Sigmoid colon (tissue), 4 donors: ENCODE data around the gene PEAK1.

ENCODE experiments used
- CTCF ChIP-seq, 4 experiments: fragments of 450-650 bp in 3 of 4; fragments of 200-600 bp in 1 of 4; IDR thresholded peaks; one replicate each; pipeline ENCODE4 v1.5.1; 2016 to 2019; ENCODE audit warnings: antibody characterized with exemption in 4 of 4, mild to moderate bottlenecking in 3 of 4, moderate library complexity in 2 of 4
- EP300 ChIP-seq, 4 donors: sonication (generic); formaldehyde crosslinking; IDR thresholded peaks; one replicate each; pipeline ENCODE4 v1.6.1; 2017; ENCODE audit warnings: antibody characterized with exemption in 4 of 4

GRCh38 chr15:77097248-77097721 is 322.6 kb downstream of the PEAK1 start:
- no peak for TF ChIP-seq CTCF (IDR thresholded peaks at IDR 0.05)
- TF ChIP-seq EP300 (IDR thresholded peaks at IDR 0.05), result no peak
